ENCODE results near the gene CFAP99.
A peak's percentile ranks its signal among the peaks of the same experiment; 100 is the strongest.
"Not testable (repeated sequence)": the region's sequence is repeated elsewhere in the genome, so short reads cannot be mapped to it uniquely, and the experiment has no call there.

CFAP99 gene

DNA sequence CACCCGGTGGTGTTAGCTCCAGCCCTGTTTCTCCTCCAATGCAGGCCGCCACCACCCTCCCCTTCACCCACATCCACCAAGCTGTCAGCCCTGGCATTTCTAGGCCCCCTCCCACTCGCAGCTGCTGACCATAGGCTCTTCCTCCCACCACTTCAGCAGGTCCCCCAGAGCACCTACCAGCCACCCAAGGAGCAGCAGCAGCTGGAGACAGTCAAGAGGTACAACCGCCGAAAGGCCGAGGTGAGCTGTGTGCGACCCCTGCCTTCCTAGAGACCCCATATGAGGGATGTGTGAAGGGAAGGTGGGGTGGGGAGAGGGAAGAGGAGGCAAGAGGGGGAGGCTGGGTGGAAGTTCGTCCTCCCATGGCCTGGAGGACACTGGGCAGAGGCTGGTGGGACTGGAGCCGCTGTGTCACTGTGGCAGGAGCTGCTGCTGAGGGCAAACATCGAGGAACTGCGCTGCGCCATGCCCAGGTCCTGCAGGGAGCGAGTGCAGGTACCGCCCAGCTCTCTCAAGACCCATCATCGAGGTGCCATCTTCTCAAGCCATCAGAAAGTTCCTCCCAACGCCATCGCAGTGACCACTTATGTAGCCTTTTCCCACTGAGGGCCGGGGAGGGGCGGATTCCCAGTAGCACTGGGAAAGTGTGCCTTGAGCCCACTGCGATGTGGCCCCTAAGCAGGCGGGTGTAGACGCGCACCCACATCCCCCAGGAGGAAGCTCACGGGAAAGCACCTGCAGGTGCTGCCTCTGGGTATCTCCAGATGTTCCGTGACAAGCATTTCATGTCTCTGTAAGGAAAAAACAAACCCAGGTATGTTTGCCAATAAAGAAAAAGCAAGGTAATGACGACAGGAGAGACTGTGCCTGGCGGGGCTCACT lies 31.0 kb downstream of the CFAP99 start:
- no peak for DNase-seq

- no peak for DNase-seq
Observed at GRCh38 chr4:2450394-2451035, 31.8 kb downstream of the CFAP99 start.

DNA sequence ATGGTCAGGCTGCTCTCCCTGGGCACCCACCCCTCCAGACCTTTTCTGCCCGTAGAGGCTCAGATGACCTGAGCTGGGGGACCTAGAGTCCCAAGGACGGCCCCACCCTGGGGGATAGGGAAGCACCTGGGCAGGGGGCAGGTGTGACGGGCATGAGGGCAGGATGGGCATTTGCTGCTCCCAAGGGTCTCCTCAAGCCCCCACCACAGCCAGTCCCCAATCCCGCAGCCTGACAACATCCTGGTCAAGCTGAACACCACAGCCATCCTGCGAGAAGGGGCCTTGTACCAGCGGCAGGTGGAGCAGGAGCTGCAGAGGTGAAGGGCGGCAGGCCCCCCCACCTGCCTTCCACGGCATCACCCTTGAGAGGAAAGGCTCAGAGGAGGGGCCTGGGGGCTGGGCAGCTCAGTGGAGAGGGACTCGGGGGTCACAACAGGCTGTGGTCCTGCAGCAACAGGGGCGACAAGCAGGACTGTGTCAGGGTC lies 32.3 kb downstream of the CFAP99 start:
- no peak for DNase-seq

GRCh38 chr4:2451821-2452785 lies 33.3 kb downstream of the CFAP99 start:
- no peak for DNase-seq

GRCh38 chr4:2457481-2458295 lies 38.9 kb downstream of the CFAP99 start:
- no peak for DNase-seq

GRCh38 chr4:2458546-2459491 lies 40.1 kb downstream of the CFAP99 start:
- no peak for DNase-seq

- no peak for DNase-seq
Observed at GRCh38 chr4:2459589-2460349, 41.0 kb downstream of the CFAP99 start.

DNA sequence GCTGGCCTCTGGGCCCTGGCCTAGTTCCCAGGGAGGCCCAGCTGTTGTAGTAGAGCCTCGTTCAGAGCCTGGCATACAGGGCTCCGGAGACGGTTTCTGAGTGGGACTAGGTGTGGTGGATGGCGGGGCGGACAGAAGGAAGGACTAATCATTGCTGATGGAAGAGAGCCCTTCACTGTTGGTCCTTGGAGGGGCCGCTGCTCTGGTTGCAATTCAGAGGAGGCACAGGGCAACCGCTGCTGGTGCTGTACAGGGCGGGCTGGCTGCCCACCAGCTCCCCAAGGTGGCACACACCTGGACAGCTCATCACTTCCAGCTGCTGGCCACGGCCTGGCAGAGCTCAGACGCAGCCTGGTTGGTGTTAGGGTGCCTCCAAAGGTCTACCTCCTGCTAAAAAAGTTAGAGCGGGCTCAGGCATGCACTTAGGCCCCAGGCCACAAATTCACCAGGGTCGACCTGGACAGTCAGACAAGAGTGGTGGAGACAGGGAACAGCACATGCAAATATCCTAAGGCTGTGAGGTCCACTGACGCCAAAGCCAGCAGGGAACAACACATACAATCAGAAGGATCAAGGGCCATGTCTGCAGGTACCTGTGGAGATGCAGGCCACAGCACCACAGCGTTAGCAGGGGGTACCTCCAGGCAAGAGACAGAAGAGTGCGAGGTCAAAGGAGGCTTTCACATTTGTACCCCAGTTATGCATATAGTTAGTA lies 42.6 kb downstream of the CFAP99 start:
- no peak for DNase-seq

- DNase-seq = peak; percentile 48
Observed at GRCh38 chr4:2462218-2462991, 43.6 kb downstream of the CFAP99 start.

DNA sequence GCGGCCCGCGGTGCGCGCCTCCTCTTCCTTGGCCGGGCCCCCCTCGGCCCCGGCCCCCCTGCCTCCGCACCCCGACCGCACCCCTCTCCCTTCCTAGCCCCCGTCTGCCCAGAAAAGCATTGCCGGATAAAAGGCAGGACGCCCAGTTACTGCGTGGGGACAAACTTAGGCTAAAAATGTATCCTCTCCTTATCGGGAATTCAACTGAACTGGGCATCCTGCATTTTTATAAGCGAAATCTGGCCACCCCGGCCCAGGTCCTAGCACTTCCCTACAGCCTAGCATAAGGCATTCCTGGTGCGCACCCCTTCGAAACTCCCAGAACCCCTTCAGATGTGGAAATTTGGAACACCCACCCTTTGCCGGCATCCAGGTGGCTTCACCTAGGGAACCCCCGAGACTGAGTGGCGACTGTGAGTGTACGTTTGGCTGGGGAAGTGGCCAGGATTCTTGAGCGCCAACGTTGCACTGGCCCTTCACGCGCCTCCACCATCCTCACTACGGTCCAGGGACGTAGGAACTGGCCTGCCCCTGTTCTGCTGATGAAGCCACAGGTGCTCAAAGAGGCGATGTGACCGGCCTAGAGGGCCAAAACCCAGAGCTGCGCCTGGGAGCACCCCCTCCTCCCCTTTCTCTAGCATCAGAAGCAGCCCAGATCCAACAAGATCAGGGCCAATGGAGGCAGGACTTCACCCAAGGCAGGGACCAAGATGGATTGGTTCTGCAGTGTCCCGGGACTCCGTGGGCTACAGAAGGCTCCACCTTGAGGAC lies 44.4 kb downstream of the CFAP99 start:
- DNase-seq = no peak

DNA sequence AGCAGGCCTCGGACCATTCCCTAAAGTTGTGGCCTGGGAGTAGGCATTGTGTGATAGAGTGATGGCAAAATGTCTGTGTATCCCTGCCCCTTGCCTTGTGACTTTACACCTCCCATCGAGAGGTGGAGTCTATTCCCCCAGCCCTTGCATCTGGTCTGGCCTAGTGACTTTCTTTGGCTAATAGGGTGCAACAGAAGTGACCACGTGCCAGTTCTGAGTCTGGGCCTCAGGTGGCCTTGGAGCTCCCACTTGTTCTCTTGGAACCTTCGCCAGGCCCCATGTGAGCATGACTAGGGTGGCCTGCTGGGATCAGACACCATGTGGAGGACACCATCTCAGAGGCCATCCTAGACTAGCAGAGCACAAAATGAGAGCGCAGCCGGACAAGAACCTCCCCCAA lies 46.3 kb downstream of the CFAP99 start:
- no peak for DNase-seq

DNA sequence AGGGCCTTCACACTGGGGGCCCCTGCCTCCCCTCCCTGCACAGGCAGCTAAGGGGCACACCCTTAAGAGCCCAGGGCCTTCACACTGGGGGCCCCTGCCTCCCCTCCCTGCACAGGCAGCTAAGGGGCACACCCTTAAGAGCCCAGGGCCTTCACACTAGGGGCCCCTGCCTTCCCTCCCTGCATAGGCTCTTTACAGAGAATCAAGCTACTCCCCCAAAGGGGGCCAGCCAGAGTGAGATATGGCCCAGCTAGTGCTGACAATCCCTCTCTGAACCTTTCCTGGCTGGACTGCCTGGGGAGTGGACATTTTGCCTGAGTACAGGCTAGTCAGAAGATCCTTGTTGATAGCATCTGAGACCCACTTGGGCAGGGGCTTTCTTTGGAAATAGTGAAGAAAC lies 46.8 kb downstream of the CFAP99 start:
- not testable (repeated sequence) for DNase-seq

DNA sequence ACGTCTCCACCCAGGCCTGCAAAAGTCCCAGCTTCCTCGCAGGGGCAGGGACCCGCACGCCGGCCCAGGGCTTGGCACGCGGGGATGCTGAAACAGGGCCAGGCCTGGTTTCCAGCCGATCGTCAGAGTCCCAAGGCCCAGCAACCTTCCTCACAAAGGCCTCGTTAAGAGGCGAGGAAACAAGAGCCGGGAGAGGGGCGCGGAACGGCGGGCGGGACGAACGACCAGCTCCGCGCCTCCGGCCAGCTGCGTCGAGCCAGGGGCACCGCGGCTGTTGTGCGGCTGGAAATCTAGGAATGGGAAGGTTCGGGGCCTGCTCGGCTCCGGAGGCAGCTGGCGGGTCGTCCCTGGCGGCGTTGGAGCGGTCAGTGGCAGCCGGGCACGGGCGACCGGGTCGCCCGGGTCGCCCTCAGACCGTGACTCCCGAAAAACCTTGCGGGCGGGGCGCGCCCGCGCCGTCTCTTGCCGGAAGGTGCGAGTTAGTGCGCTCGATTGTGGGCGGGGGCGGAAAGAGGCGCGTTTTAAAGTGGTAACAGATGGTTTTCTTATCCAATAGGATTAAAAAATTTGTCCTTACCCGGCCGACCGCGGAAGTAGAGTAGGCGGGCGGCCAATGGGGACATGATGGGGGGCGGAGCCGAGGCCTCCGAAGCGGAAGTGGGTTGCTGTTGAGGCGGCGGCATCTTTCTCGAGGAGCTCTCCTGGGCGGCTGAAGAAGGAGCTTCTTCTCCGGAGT lies 49.9 kb downstream of the CFAP99 start, which contains the start of gene RNF4:
Gene RNF4, plus strand, starts transcription at position 651 of the 736 bp plus-strand sequence. CDS start 21,388 bp downstream, outside the sequence.
- DNase-seq = peak; percentile 95

GRCh38 chr4:2469192-2469984 lies 50.6 kb downstream of the CFAP99 start:
- peak; percentile 6 for DNase-seq

GRCh38 chr4:2470791-2471190 lies 52.0 kb downstream of the CFAP99 start:
- DNase-seq = no peak

GRCh38 chr4:2472187-2472586 lies 53.4 kb downstream of the CFAP99 start:
- no peak for DNase-seq

All from NCI-H526 treated with DMSO at 0.1 percent for 48 hours (cell line).